Hepatocyte (in vitro differentiated cells): Measurements from ENCODE around the gene SERPINB1. TPM values are rescaled to one million over a fixed set of nuclear protein-coding genes. Genes with fewer than 3 reads are reported as not detected.
"Not testable (repeated sequence)": the region's sequence is repeated elsewhere in the genome, so short reads cannot be mapped to it uniquely, and the experiment has no call there.

Experiments used
- DNase-seq: peaks from one replicate; pipeline ENCODE4 v3.0.0-alpha.2; 2016; ENCODE audit warnings: low spot score
- H2AFZ ChIP-seq: fragments of 200-600 bp; sonication (generic); 2 replicates; pipeline ENCODE4 v1.6.0; 2016; ENCODE audit warnings: antibody characterized with exemption, mild to moderate bottlenecking
- H3K27ac ChIP-seq: fragments of 200-600 bp; sonication (generic); 2 replicates; pipeline ENCODE4 v1.5.1; 2016; ENCODE audit warnings: mild to moderate bottlenecking
- H3K27me3 ChIP-seq: fragments of 200-600 bp; sonication (generic); 2 replicates; pipeline ENCODE4 v1.6.1; 2016
- H3K36me3 ChIP-seq: fragments of 200-600 bp; sonication (generic); replicated peaks from 2 replicates; pipeline ENCODE4 v1.5.1; 2016; ENCODE audit warnings: low read depth; ENCODE audit not compliant: insufficient read depth
- H3K4me1 ChIP-seq: fragments of 200-600 bp; sonication (generic); 2 replicates; pipeline ENCODE4 v1.5.1; 2016; ENCODE audit warnings: mild to moderate bottlenecking, moderate library complexity; ENCODE audit not compliant: insufficient read depth
- H3K4me2 ChIP-seq: fragments of 200-600 bp; sonication (generic); 2 replicates; pipeline ENCODE4 v1.6.0; 2016
- H3K4me3 ChIP-seq: fragments of 200-600 bp; sonication (generic); 2 replicates; pipeline ENCODE4 v1.5.1; 2016; ENCODE audit warnings: mild to moderate bottlenecking
- H3K79me2 ChIP-seq: fragments of 200-600 bp; sonication (generic); 2 replicates; pipeline ENCODE4 v1.6.0; 2017; ENCODE audit warnings: mild to moderate bottlenecking
- H3K9me2 ChIP-seq: fragments of 200-600 bp; sonication (generic); replicated peaks from 2 replicates; pipeline ENCODE4 v1.6.0; 2017; ENCODE audit warnings: mild to moderate bottlenecking; ENCODE audit not compliant: insufficient read depth
- H3K9me3 ChIP-seq: fragments of 200-600 bp; sonication (generic); 2 replicates; pipeline ENCODE4 v1.5.1; 2016; ENCODE audit warnings: low read depth, mild to moderate bottlenecking
- H4K20me1 ChIP-seq: fragments of 200-600 bp; sonication (generic); 2 replicates; pipeline ENCODE4 v1.6.0; 2016; ENCODE audit warnings: mild to moderate bottlenecking; ENCODE audit not compliant: insufficient read depth, poor library complexity, severe bottlenecking
- EZH2 ChIP-seq: fragments of 200-600 bp; sonication (generic); IDR thresholded peaks from 2 replicates; pipeline ENCODE4 v1.6.1; 2016; ENCODE audit warnings: antibody characterized with exemption, mild to moderate bottlenecking, borderline replicate concordance
- EZH2phosphoT487 ChIP-seq: fragments of 200-600 bp; sonication (generic); IDR thresholded peaks from one replicate; pipeline ENCODE4 v1.6.1; 2018; ENCODE audit warnings: antibody characterized with exemption, mild to moderate bottlenecking, low read depth, moderate library complexity; ENCODE audit not compliant: unreplicated experiment, severe bottlenecking
- WGBS: methylation state at CpG from one replicate; pipeline ENCODE4 v1.1.6; 2016; ENCODE audit warnings: low lambda C conversion rate; ENCODE audit errors: missing lambda C conversion rate; 5-methylcytosine and 5-hydroxymethylcytosine counted together
- polyA plus RNA-seq: library from polyadenylated mRNA; unstranded; fragments of >200 nt; fragmentation: Nextera tagmentation; extraction: Ambion mirVana; gene quantifications from 2 replicates; pipeline ENCODE4 v1.2.1, GENCODE V29; 2016
- total RNA-seq: library from RNA; depleted of rRNA; stranded (reverse); fragments of >200 nt; gene quantifications from 2 replicates; pipeline ENCODE4 v1.2.3, GENCODE V29; 2014
- TF ChIP-seq, protein P1 (sequence below): fragments of 200-600 bp; sonication (generic); IDR thresholded peaks from 2 replicates; pipeline ENCODE4 v1.5.1; 2016; ENCODE audit warnings: antibody characterized with exemption, mild to moderate bottlenecking; ENCODE audit not compliant: poor library complexity

SERPINB1 gene
- total and polyA plus RNA-seq, 2 experiments from 2014 or later = 45.9 to 57.0 TPM

DNA sequence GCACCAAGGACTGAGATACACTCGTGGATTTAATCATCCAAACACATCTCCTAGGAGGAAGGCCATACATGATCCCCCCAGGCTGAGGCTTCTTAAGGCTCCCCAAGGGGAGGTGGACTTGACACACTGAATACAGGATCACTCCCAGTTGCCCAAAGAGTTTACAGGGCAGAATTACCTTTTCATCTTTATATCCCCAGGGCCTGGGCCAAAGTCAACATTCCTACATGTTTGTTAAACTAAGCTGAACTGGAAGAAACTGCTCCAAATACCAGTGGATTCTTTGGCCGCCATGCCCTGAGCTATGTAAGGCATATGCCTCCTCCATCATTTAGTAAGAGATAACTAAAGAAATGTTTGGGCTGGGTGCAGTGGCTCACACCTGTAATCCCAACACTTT lies 22.2 kb upstream of the SERPINB1 start:
- Histone ChIP-seq H3K27me3 (no peaks in the 10 kb centered on the region), H3K4me3 (no peak overlapping the region), H3K9me3 (no peaks in the 10 kb centered on the region), H3K36me3 (no peaks in the 10 kb centered on the region), H4K20me1 (no peaks in the 10 kb centered on the region), H3K79me2 (no peaks in the 10 kb centered on the region), H3K27ac (no peak overlapping the region), H3K4me2 (no peak overlapping the region), H3K4me1 (peaks cover 17% of the 10 kb centered on the region), H3K9me2 (no peaks in the 10 kb centered on the region), H2AFZ (no peak overlapping the region)
- no peak for DNase-seq
- TF ChIP-seq, protein P1, sequence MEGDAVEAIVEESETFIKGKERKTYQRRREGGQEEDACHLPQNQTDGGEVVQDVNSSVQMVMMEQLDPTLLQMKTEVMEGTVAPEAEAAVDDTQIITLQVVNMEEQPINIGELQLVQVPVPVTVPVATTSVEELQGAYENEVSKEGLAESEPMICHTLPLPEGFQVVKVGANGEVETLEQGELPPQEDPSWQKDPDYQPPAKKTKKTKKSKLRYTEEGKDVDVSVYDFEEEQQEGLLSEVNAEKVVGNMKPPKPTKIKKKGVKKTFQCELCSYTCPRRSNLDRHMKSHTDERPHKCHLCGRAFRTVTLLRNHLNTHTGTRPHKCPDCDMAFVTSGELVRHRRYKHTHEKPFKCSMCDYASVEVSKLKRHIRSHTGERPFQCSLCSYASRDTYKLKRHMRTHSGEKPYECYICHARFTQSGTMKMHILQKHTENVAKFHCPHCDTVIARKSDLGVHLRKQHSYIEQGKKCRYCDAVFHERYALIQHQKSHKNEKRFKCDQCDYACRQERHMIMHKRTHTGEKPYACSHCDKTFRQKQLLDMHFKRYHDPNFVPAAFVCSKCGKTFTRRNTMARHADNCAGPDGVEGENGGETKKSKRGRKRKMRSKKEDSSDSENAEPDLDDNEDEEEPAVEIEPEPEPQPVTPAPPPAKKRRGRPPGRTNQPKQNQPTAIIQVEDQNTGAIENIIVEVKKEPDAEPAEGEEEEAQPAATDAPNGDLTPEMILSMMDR = no peak
- no peak for TF ChIP-seq EZH2phosphoT487
- no peak for TF ChIP-seq EZH2
- WGBS = 51% methylated on average over 2 of the region's 2 CpGs

DNA sequence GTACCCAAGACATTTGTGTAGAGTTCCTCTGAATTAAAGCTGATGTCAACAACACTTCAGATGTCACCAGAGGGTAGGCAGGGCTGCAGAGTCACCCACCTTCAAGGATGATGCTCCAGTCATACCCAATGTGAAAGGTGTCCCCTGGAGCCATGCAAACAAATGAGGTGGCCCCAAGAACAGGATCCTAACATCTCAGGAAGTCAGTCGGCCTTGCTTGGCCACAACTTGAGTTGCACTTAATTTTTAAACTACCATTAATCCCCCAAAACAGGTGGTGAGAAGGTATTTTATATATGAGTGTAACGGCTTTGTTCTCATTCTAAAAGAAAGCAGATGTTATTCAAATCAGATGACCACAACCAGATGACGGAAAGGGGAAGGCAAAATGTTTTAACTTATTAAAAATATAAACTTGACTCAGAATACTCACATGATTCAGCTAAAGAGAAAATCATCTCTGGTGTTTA lies 21.1 kb upstream of the SERPINB1 start:
- Histone ChIP-seq H3K36me3 (no peaks in the 10 kb centered on the region), H3K4me1 (peaks cover 24% of the 10 kb centered on the region), H3K4me2 (no peak overlapping the region), H3K27me3 (no peaks in the 10 kb centered on the region), H4K20me1 (no peaks in the 10 kb centered on the region), H3K79me2 (no peaks in the 10 kb centered on the region), H3K4me3 (no peak overlapping the region), H3K9me2 (no peaks in the 10 kb centered on the region), H3K27ac (no peak overlapping the region), H2AFZ (no peak overlapping the region), H3K9me3 (no peaks in the 10 kb centered on the region)
- no peak for DNase-seq
- no peak for TF ChIP-seq EZH2phosphoT487
- no peak for TF ChIP-seq EZH2
- TF ChIP-seq, protein P1 = no peak
- 77% methylated on average over 3 of the region's 3 CpGs for WGBS

DNA sequence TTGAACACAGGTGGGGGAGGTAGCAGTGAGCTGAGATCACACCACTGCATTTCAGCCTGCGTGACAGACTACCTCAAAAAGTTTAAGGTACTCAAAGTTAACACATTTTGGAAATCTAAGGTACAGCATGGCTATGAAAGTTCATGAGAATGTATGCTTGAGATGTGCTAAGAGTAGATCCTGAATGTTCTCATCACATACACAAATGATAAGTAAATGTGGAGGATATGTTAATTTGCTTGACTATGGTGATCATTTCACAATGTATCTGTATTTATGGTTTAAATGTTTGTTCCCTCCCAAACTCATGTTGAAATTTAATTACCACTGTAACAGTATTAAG lies 20.1 kb upstream of the SERPINB1 start:
- H3K36me3 ChIP-seq = no peaks in the 10 kb centered on the region
- H3K9me3 ChIP-seq = no peaks in the 10 kb centered on the region
- no peak for TF ChIP-seq EZH2phosphoT487
- no peak for TF ChIP-seq EZH2
- TF ChIP-seq, protein P1 = no peak
- H3K4me3 ChIP-seq = no peak overlapping the region
- no peaks in the 10 kb centered on the region for H4K20me1 ChIP-seq
- no peak for DNase-seq
- H3K27me3 ChIP-seq = no peaks in the 10 kb centered on the region
- H3K79me2 ChIP-seq = no peaks in the 10 kb centered on the region
- no peak overlapping the region for H2AFZ ChIP-seq
- WGBS = 96% methylated on average over 1 of the region's 1 CpG
- no peaks in the 10 kb centered on the region for H3K9me2 ChIP-seq
- no peak overlapping the region for H3K27ac ChIP-seq
- no peak overlapping the region for H3K4me2 ChIP-seq
- H3K4me1 ChIP-seq = peaks cover 28% of the 10 kb centered on the region

DNA sequence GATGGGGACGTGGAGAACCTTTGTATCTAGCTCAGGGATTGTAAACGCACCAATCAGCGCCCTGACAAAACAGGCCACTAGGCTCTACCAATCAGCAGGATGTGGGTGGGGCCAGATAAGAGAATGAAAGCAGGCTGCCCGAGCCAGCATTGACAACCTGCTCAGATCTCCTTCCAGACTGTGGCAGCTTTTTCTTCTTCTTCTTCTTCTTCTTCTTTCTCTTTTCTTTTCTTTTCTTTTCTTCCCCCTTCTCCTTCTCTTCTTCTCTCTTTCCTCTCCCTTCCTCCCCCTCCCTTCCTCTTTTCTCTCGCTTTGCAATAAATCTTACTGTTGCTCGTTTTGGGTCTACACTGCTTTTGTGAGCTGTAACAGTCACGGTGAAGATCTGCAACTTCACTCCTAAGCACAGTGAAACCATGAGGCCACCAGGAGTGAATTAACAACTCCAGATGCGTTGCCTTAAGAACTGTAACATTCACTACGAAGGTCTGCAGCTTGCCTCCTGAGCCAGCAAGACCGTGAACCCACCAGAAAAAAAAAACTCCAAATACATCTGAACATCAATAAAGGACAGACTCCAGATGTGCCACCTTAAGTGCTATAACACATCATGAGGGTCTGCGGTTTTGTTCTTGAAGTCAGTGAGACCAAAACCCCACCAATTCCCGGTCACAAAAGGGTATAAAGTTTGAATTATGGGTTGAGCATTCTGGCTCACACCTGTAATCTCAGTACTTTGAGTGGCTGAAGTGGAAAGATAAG lies 19.6 kb upstream of the SERPINB1 start:
- no peak overlapping the region for H3K4me3 ChIP-seq
- no peaks in the 10 kb centered on the region for H3K79me2 ChIP-seq
- no peak for TF ChIP-seq EZH2phosphoT487
- TF ChIP-seq EZH2 = no peak
- TF ChIP-seq, protein P1 = no peak
- WGBS = 82% methylated on average over 12 of the region's 12 CpGs
- H3K4me2 ChIP-seq = no peak overlapping the region
- no peak overlapping the region for H2AFZ ChIP-seq
- no peaks in the 10 kb centered on the region for H3K9me2 ChIP-seq
- DNase-seq = no peak
- peaks cover 24% of the 10 kb centered on the region for H3K4me1 ChIP-seq
- H3K36me3 ChIP-seq = no peaks in the 10 kb centered on the region
- H3K9me3 ChIP-seq = no peaks in the 10 kb centered on the region
- H4K20me1 ChIP-seq = no peaks in the 10 kb centered on the region
- no peak overlapping the region for H3K27ac ChIP-seq
- H3K27me3 ChIP-seq = no peaks in the 10 kb centered on the region

DNA sequence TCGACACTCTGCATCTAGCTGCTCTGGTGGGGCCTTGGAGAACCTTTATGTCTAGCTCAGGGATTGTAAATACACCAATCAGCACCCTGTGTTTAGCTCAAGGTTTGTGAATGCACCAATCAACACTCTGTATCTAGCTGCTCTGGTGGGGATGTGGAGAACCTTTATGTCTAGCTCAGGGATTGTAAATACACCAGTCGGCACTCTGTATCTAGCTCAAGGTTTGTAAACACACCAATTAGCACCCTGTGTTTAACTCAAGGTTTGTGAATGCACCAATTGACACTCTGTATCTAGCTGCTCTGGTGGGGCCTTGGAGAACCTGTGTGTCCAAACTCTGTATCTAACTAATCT lies 19.0 kb upstream of the SERPINB1 start:
- H3K79me2 ChIP-seq, H4K20me1 ChIP-seq, H3K9me2 ChIP-seq, DNase-seq, H3K4me3 ChIP-seq, H3K9me3 ChIP-seq, H2AFZ ChIP-seq, H3K36me3 ChIP-seq, H3K4me2 ChIP-seq, H3K27ac ChIP-seq, H3K27me3 ChIP-seq: not testable (repeated sequence)
- WGBS = 75% methylated on average over 2 of the region's 2 CpGs
- H3K4me1 ChIP-seq = peaks cover 21% of the 10 kb centered on the region
